HT1080 (cell line): ENCODE data around the gene ARSI. TPM values are rescaled to one million over a fixed set of nuclear protein-coding genes. Genes with fewer than 3 reads are reported as not detected.

Experiments
- DNase-seq: peaks from one replicate; pipeline ENCODE4 v3.0.0-alpha.2; 2015; ENCODE audit warnings: low read depth
- polyA plus RNA-seq, 2 experiments: library from polyadenylated mRNA; depleted of rRNA; stranded (reverse); fragments of >200 nt; gene quantifications; 2 replicates each; pipeline ENCODE4 v1.2.3, GENCODE V29; 2015
- total RNA-seq: library from RNA; depleted of rRNA; stranded (reverse); fragments of >200 nt; shearing (Covaris generic); gene quantifications from 2 replicates; pipeline ENCODE4 v1.2.3, GENCODE V29; 2014; rRNA removed

The ARSI gene
- total RNA-seq, result 0.20 and 0.82 TPM in 2 replicates
- polyA plus RNA-seq (2015; cell fraction: cytosol; rRNA removed), result 1.2 and 1.5 TPM in 2 replicates
- polyA plus RNA-seq (2015; cell fraction: nucleus; rRNA removed), result 1.7 and 5.3 TPM in 2 replicates

GRCh38 chr5:150302301-150303069, at the start of gene ARSI:
Gene ARSI (minus strand): TSS chr5:150302905. CDS start chr5:150302373, 532 bp downstream.
- DNase-seq, result no peak

GRCh38 chr5:150350524-150351344, 48.0 kb upstream of the ARSI start:
- peak; percentile 66 for DNase-seq

GRCh38 chr5:150349681-150350275, 47.1 kb upstream of the ARSI start:
- no peak for DNase-seq

- no peak for DNase-seq
These were observed 44.7 kb upstream of the ARSI start for GRCh38 chr5:150347451-150347850.

GRCh38 chr5:150347003-150347402, 44.3 kb upstream of the ARSI start:
- DNase-seq, result no peak

GRCh38 chr5:150346592-150346991, 43.9 kb upstream of the ARSI start:
- no peak for DNase-seq

- no peak for DNase-seq
These were observed 43.0 kb upstream of the ARSI start for GRCh38 chr5:150345716-150346115.

GRCh38 chr5:150343994-150344631, 41.4 kb upstream of the ARSI start:
- DNase-seq, result no peak

DNA sequence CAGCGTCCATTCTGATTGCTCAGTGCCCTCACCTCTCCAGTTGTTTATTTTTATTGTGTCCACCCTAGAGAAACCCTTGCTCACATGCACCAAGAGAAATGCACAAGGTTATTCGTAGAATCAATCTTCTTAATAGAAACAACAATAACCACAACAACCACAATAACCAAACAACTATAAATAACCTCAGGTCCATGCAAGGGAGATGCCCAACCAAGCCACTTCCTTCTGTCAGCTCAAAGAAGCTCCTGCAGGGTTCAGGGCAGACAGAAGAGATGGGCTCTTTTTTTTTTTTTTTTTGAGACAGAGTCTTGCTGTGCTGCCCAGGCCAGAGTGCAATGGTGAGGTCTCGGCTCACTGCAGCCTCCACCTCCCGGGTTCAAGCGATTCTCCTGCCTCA, 39.9 kb upstream of the ARSI start:
- no peak for DNase-seq

DNA sequence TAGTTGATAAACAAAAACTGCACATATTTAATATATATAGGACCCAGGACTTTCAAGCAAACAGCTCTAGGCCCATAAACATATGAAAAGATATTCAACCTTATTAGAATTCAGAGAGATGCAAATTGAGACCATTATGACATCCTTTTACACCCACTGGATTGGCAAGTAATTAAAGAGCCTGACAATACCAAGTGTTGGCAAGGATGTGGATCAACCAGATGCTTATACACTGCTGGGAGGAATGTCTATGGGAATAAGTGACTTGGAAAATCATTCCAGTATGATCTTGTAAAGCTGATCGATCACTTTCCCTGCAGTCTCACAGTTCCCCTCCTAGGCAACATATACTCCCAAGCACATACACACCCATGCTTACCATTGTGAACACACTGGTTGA, 39.3 kb upstream of the ARSI start:
- no peak for DNase-seq

DNA sequence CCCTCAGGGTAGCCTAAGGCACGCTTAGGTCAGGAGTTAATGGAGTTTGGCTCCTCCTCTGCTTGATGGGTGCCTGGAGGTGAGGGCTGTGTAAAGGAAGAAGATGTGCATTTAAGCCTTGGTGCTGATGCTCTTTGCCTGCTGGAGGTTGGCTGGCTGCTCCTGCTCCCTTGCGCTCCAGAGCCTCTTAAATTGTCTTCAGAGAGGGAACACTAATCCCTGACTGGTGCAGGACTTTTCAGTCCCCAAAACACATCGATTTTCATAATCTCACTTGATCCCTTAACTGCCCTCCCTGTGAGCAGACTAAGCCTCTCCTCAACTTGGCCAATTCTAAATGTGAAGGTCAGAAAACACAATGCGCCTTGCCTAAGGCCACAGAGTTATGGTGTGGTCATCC, 38.6 kb upstream of the ARSI start:
- DNase-seq, result no peak

DNA sequence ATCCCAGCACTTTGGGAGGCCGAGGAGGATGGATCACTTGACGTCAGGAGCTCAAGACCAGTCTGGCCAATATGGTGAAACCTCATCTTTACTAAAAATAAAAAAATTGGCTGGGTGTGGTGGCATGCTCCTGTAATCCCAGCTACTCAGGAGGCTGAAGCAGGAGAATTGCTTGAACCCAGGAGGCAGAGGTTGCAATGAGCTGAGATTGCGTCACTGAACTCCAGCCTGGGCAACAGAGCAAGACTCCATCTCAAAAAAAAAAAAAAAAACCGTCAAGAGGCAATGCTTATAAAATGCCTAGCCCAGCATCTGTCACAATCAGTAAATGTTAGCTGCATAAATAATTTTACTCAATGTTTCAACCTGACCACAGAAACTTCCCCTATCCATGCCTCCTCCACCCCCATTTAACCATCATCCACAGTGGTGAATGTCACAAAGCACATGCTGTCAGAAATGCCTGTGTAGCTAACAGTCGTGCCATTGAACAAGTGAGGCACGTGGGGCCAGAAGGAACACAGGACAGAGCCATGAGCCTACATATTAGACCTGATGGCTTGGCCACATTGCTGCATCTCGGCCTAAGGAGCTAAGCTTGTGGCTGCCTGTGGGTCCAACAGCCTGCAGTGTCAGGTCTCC, 38.0 kb upstream of the ARSI start:
- no peak for DNase-seq

DNA sequence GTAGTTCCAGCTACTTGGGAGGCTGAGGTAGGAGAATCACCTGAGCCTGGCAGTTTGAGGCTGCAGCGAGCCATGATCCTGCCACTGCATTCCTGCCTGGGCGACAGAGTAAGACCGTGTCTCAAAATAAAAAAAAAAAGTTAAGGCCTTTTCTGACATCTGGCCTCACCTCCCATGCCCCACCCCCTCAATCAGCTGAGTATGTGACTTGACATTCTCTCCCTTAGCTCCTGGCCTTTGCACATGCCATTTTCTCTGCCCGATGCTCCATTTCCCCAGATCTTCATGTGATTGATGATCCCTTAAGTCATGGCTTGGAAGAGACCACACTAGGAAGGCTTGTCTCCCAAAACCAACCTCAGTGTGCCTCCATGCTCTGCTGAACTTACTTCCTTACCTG, 37.1 kb upstream of the ARSI start:
- no peak for DNase-seq

DNA sequence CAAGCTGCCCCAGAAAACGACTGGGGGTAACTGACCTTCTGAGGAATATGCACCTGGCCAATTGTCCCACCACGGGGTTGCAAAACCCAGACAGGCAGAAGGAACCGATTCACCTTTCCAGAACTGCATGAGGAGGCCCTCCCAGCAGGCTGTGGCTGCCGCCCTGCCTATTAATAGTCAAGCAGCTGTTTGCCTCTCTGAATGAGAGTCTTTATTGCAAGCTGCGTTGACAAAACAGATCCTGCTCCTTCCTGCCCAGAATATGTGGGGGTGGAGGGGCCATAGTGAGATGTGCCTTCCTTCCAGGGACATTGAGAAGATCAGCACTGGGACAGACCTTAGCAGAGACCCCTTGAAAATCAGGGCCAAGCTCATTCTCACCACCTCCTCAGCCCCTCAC, 36.5 kb upstream of the ARSI start:
- no peak for DNase-seq

GRCh38 chr5:150338546-150338945, 35.8 kb upstream of the ARSI start:
- no peak for DNase-seq

DNA sequence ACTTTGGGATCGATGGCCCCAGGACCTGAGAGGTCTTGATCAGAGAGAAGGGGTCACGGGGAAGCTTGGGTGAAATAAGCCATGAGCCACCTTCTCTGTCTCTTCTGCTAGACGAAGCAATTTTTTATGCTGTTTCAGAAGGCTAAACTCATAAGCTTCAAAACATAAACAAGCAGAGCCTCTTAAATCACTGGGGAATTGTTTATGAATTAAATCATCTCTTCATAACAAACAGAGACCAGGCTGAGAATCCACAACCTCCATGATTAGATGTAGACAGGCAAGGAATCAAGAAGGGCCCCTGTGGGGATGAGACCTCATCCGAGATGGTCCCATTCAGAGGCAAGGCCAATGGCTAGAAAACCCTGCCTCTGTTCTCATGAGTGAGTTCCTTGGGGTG, 33.1 kb upstream of the ARSI start:
- DNase-seq, result no peak

DNA sequence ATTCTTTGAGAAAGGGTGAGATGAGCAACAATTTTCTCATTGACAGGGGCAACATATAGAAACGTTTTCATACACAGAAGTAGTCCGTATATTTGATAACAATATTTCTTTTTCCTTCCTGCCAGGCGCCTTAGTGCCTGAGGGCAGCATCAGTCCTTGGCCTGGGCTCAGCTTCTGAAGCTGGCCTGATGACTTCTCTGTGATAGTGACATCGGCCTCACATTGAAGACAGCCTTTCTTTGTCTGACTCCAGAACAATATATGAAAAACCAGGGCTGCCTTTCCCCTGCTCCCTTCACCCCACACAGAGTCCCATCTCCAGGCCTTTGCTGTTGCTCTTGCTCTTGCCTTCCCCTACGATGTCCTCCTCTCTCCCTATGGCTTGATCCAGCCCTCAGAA, 30.7 kb upstream of the ARSI start:
- DNase-seq, result no peak

DNA sequence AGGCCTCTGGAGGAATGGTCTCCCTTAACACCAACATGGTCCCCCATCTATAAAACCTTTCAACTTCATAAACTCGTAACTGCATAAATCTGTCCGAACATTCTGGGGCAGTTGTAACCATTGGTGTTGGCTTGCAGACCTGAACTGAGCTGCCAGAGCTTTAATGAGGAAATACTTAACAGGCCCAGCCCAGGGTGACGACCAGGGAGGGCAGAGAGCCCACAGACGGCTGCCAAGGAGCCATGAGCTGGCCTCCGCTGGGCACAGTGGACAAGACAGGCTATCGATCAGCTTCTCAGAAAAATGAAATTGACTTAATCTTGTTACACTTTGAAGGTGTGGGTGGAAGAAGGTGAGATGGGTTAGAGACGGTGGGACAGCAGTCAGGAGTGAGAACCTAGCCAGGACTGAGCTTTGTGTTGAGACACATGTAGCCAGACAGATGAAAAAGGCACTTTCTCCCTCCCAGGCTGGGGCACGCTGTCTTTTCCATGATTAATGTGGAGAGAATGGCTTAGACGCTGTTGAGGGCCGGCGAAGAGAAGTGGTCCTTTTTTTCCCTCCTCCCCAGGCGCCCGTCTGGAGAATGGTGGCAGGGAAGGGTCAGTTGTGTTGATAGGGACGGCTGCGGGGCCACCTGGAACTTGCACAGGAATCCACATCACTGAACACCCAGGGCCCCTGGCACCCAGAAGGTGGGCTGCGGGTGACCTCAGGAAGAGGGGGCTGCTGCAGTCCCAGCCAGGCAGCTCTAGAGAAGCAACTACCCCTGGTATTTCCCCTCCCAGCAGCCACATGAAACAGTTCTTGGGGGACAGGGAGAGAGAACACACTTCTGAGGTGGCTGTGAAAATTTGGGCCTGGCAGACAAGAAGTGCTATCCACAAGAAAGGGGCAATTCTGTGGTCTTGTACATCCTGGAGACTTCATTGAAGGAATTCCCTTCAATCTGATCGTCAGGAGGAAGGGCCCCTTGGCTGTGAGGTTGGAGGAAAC, 27.5 kb upstream of the ARSI start:
- DNase-seq, result no peak

DNA sequence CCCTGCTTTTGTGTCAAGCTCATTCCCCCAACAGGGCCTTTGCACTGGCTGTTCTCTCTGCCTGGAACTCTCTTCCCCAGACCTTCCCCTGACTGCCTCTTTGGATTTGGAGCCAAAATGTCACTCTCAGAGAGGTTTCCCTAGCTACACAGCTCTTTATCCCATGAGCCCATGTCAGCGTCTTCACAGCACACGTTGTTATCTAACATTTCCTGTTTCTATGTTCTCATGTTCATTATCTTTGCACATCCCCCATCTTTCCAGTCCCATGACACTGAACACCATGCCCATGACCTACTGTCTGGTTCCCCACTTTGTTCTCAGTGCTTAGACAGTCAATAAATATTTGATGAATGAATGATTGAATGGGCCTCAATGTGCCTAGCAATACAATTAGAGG, 26.3 kb upstream of the ARSI start:
- no peak for DNase-seq

DNA sequence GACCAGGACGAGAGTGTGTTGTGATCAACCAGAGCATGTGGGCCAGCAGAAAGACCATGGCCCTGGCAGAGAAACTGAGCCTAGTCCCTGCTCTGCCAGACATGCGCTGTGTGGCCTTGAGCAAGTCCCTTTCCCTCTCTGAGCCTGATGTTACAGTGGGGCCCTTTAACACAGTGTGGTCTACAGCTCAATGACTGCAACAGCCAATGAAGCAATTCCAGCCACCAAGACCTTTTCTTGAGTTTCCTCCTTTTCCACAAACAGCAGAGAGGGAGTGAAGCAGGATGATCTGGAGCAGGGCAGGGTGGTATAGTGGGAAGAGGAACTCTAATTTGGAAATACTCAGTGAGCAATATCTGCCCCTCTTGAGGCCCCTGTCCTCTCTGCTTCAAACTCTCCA, 25.8 kb upstream of the ARSI start:
- no peak for DNase-seq
